HepG2 (cell line): ENCODE results near the gene NBEAL1. TPM values are rescaled to one million over a fixed set of nuclear protein-coding genes. Genes with fewer than 3 reads are reported as not detected.

ENCODE experiments used
- ATAC-seq: fragments of 200-7000 bp; cut with Tn5 transposase; 3 replicates; pipeline ENCODE4 v1.9.1; 2020; ENCODE audit warnings: mild to moderate bottlenecking, moderate library complexity
- BruUV-seq: library from RNA; stranded (reverse); fragments of 400-500 nt; replicated peaks from 2 replicates; lab custom pipeline; 2021; lab: Mats Ljungman, UMichigan
- CTCF ChIA-PET: fragments of 300-600 bp; formaldehyde crosslinking; extraction: SDS; loops from one replicate; lab custom pipeline; 2021; ENCODE audit warnings: low total read pairs, inconsistent platforms, low intra/inter-chr PET ratio; lab: Yijun Ruan, JAX
- POLR2A ChIA-PET: fragments of 350-600 bp; sonication (Branson Sonifier 250); formaldehyde crosslinking; loops from one replicate; lab custom pipeline; 2020; ENCODE audit warnings: antibody characterized with exemption, inconsistent platforms; lab: Yijun Ruan, JAX
- DNase-seq: peaks from one replicate; pipeline ENCODE4 v3.0.0-alpha.2; 2015; ENCODE audit warnings: low spot score
- FAIRE-seq: peaks from 3 replicates; lab custom pipeline; 2011; peaks lifted over from hg19 to GRCh38; lab: Jason Lieb, UNC
- H2AFZ ChIP-seq: one replicate; pipeline ENCODE4 v1.6.1; 2011; ENCODE audit warnings: low read length, inconsistent platforms
- H3K27ac ChIP-seq: fragments of 300-600 bp; 3 replicates; pipeline ENCODE4 v1.8.0; 2011; ENCODE audit warnings: mixed run types, mild to moderate bottlenecking, mixed read lengths, low read length, inconsistent platforms; ENCODE audit not compliant: insufficient read depth; ENCODE audit errors: extremely low read length
- H3K27me3 ChIP-seq, 2 experiments: fragments of 200-600 bp in 1 of 2; 2 replicates in 1 of 2; 3 replicates in 1 of 2; pipeline versions ENCODE4 v1.6.0 to v1.8.0; 2011; ENCODE audit warnings: low read length in 2 of 2, mild to moderate bottlenecking in 2 of 2, moderate library complexity in 2 of 2, inconsistent platforms in 1 of 2; ENCODE audit not compliant: insufficient read depth in 2 of 2, control insufficient read depth in 1 of 2
- H3K36me3 ChIP-seq, 2 experiments: fragments of 200-600 bp in 1 of 2; replicated peaks in 1 of 2; 2 replicates in 1 of 2; 3 replicates in 1 of 2; pipeline versions ENCODE4 v1.5.1 to v1.8.0; 2011; ENCODE audit warnings: low read length in 2 of 2, inconsistent platforms in 1 of 2; ENCODE audit not compliant: insufficient read depth in 2 of 2, control insufficient read depth in 1 of 2
- H3K4me1 ChIP-seq: 2 replicates; pipeline ENCODE4 v1.5.1; 2012; ENCODE audit warnings: low read length, inconsistent platforms; ENCODE audit not compliant: insufficient read depth
- H3K4me2 ChIP-seq: 2 replicates; pipeline ENCODE4 v1.6.0; 2011; ENCODE audit warnings: low read depth, low read length, inconsistent platforms
- H3K4me3 ChIP-seq, 3 experiments: fragments of 200-600 bp in 1 of 3; sonication (generic), shearing (Covaris generic) in 1 of 3; replicated peaks in 1 of 3; 2 replicates each; pipeline ENCODE4 v1.5.1; 2011 to 2016; ENCODE audit warnings: low read length in 3 of 3, inconsistent platforms in 2 of 3, low read depth in 2 of 3, mild to moderate bottlenecking in 2 of 3, control low read depth in 1 of 3, mixed read lengths in 1 of 3; ENCODE audit not compliant: insufficient read depth in 1 of 3
- H3K79me2 ChIP-seq: one replicate; pipeline ENCODE4 v1.6.1; 2011; ENCODE audit warnings: low read length, inconsistent platforms; ENCODE audit not compliant: insufficient read depth
- H3K9ac ChIP-seq: 2 replicates; pipeline ENCODE4 v1.6.0; 2011; ENCODE audit warnings: mild to moderate bottlenecking, low read depth, low read length, inconsistent platforms; ENCODE audit not compliant: insufficient read depth
- H3K9me3 ChIP-seq: 2 replicates; pipeline ENCODE4 v1.5.1; 2012; ENCODE audit warnings: mild to moderate bottlenecking, low read length
- H4K20me1 ChIP-seq: 2 replicates; pipeline ENCODE4 v1.6.0; 2011; ENCODE audit warnings: inconsistent platforms, mild to moderate bottlenecking, low read length, moderate library complexity; ENCODE audit not compliant: insufficient read depth
- AKAP8 ChIP-seq: sonication (generic); formaldehyde crosslinking; IDR thresholded peaks from 2 replicates; pipeline ENCODE4 v1.5.1; 2020; ENCODE audit warnings: mild to moderate bottlenecking, missing genetic modification reagents
- CSRNP2 ChIP-seq: sonication (generic); formaldehyde crosslinking; conservative IDR thresholded peaks from 2 replicates; pipeline ENCODE4 v1.8.0; 2022; ENCODE audit warnings: low read depth, missing genetic modification reagents
- E2F2 ChIP-seq: sonication (generic); formaldehyde crosslinking; IDR thresholded peaks from 2 replicates; pipeline ENCODE4 v1.4.0; 2020; ENCODE audit warnings: missing genetic modification reagents, borderline replicate concordance
- FOXO4 ChIP-seq: sonication (generic); formaldehyde crosslinking; conservative IDR thresholded peaks from 2 replicates; pipeline ENCODE4 v1.8.1; 2023; ENCODE audit warnings: missing genetic modification reagents
- HNF4G ChIP-seq, 2 experiments: sonication (generic) in 1 of 2; formaldehyde crosslinking in 1 of 2; IDR thresholded peaks; 2 replicates each; pipeline versions ENCODE4 v1.4.0 to v1.6.1; 2011 to 2020; ENCODE audit warnings: borderline replicate concordance in 2 of 2, low read depth in 2 of 2, mild to moderate bottlenecking in 2 of 2, low read length in 1 of 2, missing genetic modification reagents in 1 of 2, moderate library complexity in 1 of 2
- MXI1 ChIP-seq: IDR thresholded peaks from 3 replicates; pipeline ENCODE4 v1.6.1; 2012; ENCODE audit warnings: low read depth, low read length, inconsistent platforms, borderline replicate concordance
- NFRKB ChIP-seq: fragments of 450-650 bp; IDR thresholded peaks from 2 replicates; pipeline ENCODE4 v1.6.1; 2017
- SALL2 ChIP-seq: sonication (generic); formaldehyde crosslinking; IDR thresholded peaks from 2 replicates; pipeline ENCODE4 v1.8.1; 2023; ENCODE audit warnings: mild to moderate bottlenecking, missing genetic modification reagents, inconsistent platforms
- STAT6 ChIP-seq: sonication (generic); formaldehyde crosslinking; IDR thresholded peaks from 2 replicates; pipeline ENCODE4 v1.4.0; 2020; ENCODE audit warnings: missing genetic modification reagents, mild to moderate bottlenecking, borderline replicate concordance
- ZBTB34 ChIP-seq: sonication (generic); formaldehyde crosslinking; IDR thresholded peaks from 2 replicates; pipeline ENCODE4 v1.8.0; 2022; ENCODE audit warnings: mild to moderate bottlenecking, missing genetic modification reagents
- ZGPAT ChIP-seq: IDR thresholded peaks from 2 replicates; pipeline ENCODE4 v1.6.1; 2016; ENCODE audit warnings: mild to moderate bottlenecking
- ZNF232 ChIP-seq: sonication (generic); formaldehyde crosslinking; IDR thresholded peaks from 2 replicates; pipeline ENCODE4 v1.4.0; 2020; ENCODE audit warnings: missing genetic modification reagents, borderline replicate concordance
- ZSCAN20 ChIP-seq: sonication (generic); formaldehyde crosslinking; IDR thresholded peaks from 2 replicates; pipeline ENCODE4 v1.4.0; 2020; ENCODE audit warnings: missing genetic modification reagents, mild to moderate bottlenecking, borderline replicate concordance
- in situ Hi-C: cut with HindIII; loops from 2 replicates; pipeline ENCODE4 v1.10.0; 2017; ENCODE audit warnings: low pct_unique_long_range_greater_than_20kb; ENCODE audit not compliant: extremely low pct_ligation_motif_present
- intact Hi-C: fragments of 100-400 bp; cut with micrococcal nuclease; formaldehyde crosslinking; loops from one replicate; pipeline ENCODE4 v1.10.0; 2022; ENCODE audit not compliant: unreplicated experiment
- polyA plus RNA-seq, 8 experiments: library from polyadenylated mRNA; depleted of rRNA in 3 of 8; stranded (reverse) in 7 of 8; unstranded in 1 of 8; fragments of >200 nt; fragmentation: Illumina TruSeq in 4 of 8; extraction: Trizol in 4 of 8; gene quantifications; 2 replicates each; pipeline versions ENCODE4 v1.2.1 to v1.2.3, GENCODE V29; 2011 to 2016; ENCODE audit warnings: low read depth in 4 of 8, missing spikeins in 1 of 8, mixed read lengths in 1 of 8; ENCODE audit not compliant: insufficient read depth in 1 of 8
- total RNA-seq, 5 experiments: library from RNA; depleted of rRNA; stranded (reverse); fragments of >200 nt; fragmentation: Illumina TruSeq; extraction: Trizol; gene quantifications; 2 replicates each; pipeline ENCODE4 v1.2.3, GENCODE V29; 2016; ENCODE audit warnings: low read depth in 1 of 5

Gene NBEAL1
- total and polyA plus RNA-seq, 2 of the 13 experiments (the other 11 are each of a cell fraction or from before 2014, with no cell fraction given) = 6.4 to 15.7 TPM

GRCh38 chr2:203030991-203031390 lies 16.3 kb downstream of the NBEAL1 start (continued):
- TF ChIP-seq SALL2 (CRISPR knock-in tag) = no peak
- no peak for TF ChIP-seq HNF4G (IDR thresholded peaks at IDR 0.05; ENCODE audit: borderline replicate concordance, low read depth, low read length)
- TF ChIP-seq HNF4G (CRISPR knock-in tag; IDR thresholded peaks at IDR 0.05; ENCODE audit: borderline replicate concordance, low read depth) = no peak
- no peak for TF ChIP-seq ZNF232 (CRISPR knock-in tag)

GRCh38 chr2:203033395-203033794 lies 18.7 kb downstream of the NBEAL1 start:
- H3K4me2 ChIP-seq = no peak overlapping the region
- intact Hi-C loops (no loop called here), in situ Hi-C loops (no loop called here)
- peaks cover 3% of the 10 kb centered on the region for H3K79me2 ChIP-seq
- H3K36me3 ChIP-seq = no peaks in the 10 kb centered on the region
- no peak overlapping the region for H3K27ac ChIP-seq
- no peaks in the 10 kb centered on the region for H4K20me1 ChIP-seq
- H3K4me3 ChIP-seq = no peak overlapping the region
- no peaks in the 10 kb centered on the region for H3K27me3 ChIP-seq
- no peak overlapping the region for H3K9ac ChIP-seq
- FAIRE-seq = no peak
- ChIA-PET CTCF (no interaction called here), POLR2A (no interaction called here)
- ATAC-seq = no peak
- H3K9me3 ChIP-seq = no peaks in the 10 kb centered on the region
- no peak for DNase-seq
- peaks cover 14% of the 10 kb centered on the region for H3K4me1 ChIP-seq
- no TSS peak for BruUV-seq
- H2AFZ ChIP-seq = no peak overlapping the region
- TF ChIP-seq NFRKB (no peak), FOXO4 (no peak), AKAP8 (CRISPR knock-in tag) (no peak), E2F2 (CRISPR knock-in tag) (no peak), CSRNP2 (CRISPR knock-in tag) (no peak), ZBTB34 (CRISPR knock-in tag) (no peak), ZSCAN20 (CRISPR knock-in tag) (no peak), MXI1 (no peak), ZGPAT (CRISPR knock-in tag) (no peak), STAT6 (no peak)
